Hindlimb muscle (tissue), 1 donor: ENCODE data around the gene LRRK1. TPM values are rescaled to one million over a fixed set of nuclear protein-coding genes. Genes with fewer than 3 reads are reported as not detected.

Source experiments
- DNase-seq: peaks from one replicate; pipeline ENCODE4 v3.0.0-alpha.2; 2013
- polyA plus RNA-seq: library from polyadenylated mRNA; unstranded; fragments of 120-200 nt; gene quantifications from one replicate; pipeline ENCODE4 v1.2.1, GENCODE V29; 2013; ENCODE audit not compliant: insufficient read length

Gene LRRK1
- polyA plus RNA-seq, 1 donor = 6.1 TPM

GRCh38 chr15:101114166-101114565 lies 195.0 kb downstream of the LRRK1 start:
- no peak for DNase-seq

GRCh38 chr15:101114610-101115009 lies 195.5 kb downstream of the LRRK1 start:
- no peak for DNase-seq

GRCh38 chr15:101115393-101115785 lies 196.2 kb downstream of the LRRK1 start:
- no peak for DNase-seq

- DNase-seq = peak; percentile 72
Measured at GRCh38 chr15:101115786-101116680, 196.9 kb downstream of the LRRK1 start.

GRCh38 chr15:101116681-101116976 lies 197.5 kb downstream of the LRRK1 start:
- DNase-seq = no peak

GRCh38 chr15:101118116-101118515 lies 199.0 kb downstream of the LRRK1 start:
- no peak for DNase-seq

- DNase-seq = no peak
Measured at GRCh38 chr15:101118615-101119014, 199.5 kb downstream of the LRRK1 start.

- no peak for DNase-seq
Measured at GRCh38 chr15:101119181-101119580, 200.0 kb downstream of the LRRK1 start.

Other genes with a start within 250 kb of the LRRK1 start
- 10.9 TPM for gene ALDH1A3, start 39.5 kb upstream of the LRRK1 start, polyA plus RNA-seq